ENCODE data around the gene MRRF. TPM values are rescaled to one million over a fixed set of nuclear protein-coding genes. Genes with fewer than 3 reads are reported as not detected.

MRRF gene
- total and polyA plus RNA-seq, 2 of the 4 experiments (the other 2 are of a cell fraction), result 32.1 to 38.0 TPM

GRCh38 chr9:122216138-122216797 lies 48.4 kb upstream of the MRRF start:
- no peaks in the 10 kb centered on the region for H3K36me3 ChIP-seq (ENCODE audit: control insufficient read depth, insufficient read depth, low read length)
- no peak overlapping the region for H3K23ac ChIP-seq (ENCODE audit: low read depth, low read length)
- no peak overlapping the region for H2AK9ac ChIP-seq (replicated peaks; ENCODE audit: low read depth, low read length, poor library complexity)
- ATAC-seq (ENCODE audit: low read depth) (no peak), DNase-seq (no peak)
- H3K9me1 ChIP-seq (ENCODE audit: insufficient read depth, low read length), result no peaks in the 10 kb centered on the region
- no TSS peak for BruUV-seq (replicated peaks)
- CTCF ChIA-PET, result no interaction called here
- no peak for TF ChIP-seq BHLHE40 (IDR thresholded peaks at IDR 0.05; ENCODE audit: low read depth, low read length)
- no peak for TF ChIP-seq MAFK (IDR thresholded peaks at IDR 0.05; ENCODE audit: low read depth, low read length)
- no peak for TF ChIP-seq NFE2L2 (IDR thresholded peaks at IDR 0.05; ENCODE audit: low read depth, low read length)
- TF ChIP-seq, protein P1, sequence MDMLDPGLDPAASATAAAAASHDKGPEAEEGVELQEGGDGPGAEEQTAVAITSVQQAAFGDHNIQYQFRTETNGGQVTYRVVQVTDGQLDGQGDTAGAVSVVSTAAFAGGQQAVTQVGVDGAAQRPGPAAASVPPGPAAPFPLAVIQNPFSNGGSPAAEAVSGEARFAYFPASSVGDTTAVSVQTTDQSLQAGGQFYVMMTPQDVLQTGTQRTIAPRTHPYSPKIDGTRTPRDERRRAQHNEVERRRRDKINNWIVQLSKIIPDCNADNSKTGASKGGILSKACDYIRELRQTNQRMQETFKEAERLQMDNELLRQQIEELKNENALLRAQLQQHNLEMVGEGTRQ (IDR thresholded peaks at IDR 0.05; ENCODE audit: low read depth, low read length), result no peak
- TF ChIP-seq RAD21 (IDR thresholded peaks at IDR 0.05; ENCODE audit: low read length), result no peak
- no peak for TF ChIP-seq MXI1 (IDR thresholded peaks at IDR 0.05; ENCODE audit: borderline replicate concordance, low read depth, low read length)
- TF ChIP-seq RFX5 (IDR thresholded peaks at IDR 0.05; ENCODE audit: low read depth, low read length), result no peak
- no peak for TF ChIP-seq SMC3 (IDR thresholded peaks at IDR 0.05; ENCODE audit: low read depth, low read length)
- no peak for TF ChIP-seq CHD1 (IDR thresholded peaks at IDR 0.05; ENCODE audit: low read depth, low read length)
- TF ChIP-seq POLR2A (IDR thresholded peaks at IDR 0.05; ENCODE audit: low read depth, low read length), result no peak
- TF ChIP-seq MAZ (IDR thresholded peaks at IDR 0.05; ENCODE audit: borderline replicate concordance, low read depth, low read length), result no peak
- TF ChIP-seq FOS (IDR thresholded peaks at IDR 0.05; ENCODE audit: low read depth, low read length), result no peak
- TF ChIP-seq CEBPB (IDR thresholded peaks at IDR 0.05; ENCODE audit: low read depth, low read length), result no peak
- TF ChIP-seq, protein P2, sequence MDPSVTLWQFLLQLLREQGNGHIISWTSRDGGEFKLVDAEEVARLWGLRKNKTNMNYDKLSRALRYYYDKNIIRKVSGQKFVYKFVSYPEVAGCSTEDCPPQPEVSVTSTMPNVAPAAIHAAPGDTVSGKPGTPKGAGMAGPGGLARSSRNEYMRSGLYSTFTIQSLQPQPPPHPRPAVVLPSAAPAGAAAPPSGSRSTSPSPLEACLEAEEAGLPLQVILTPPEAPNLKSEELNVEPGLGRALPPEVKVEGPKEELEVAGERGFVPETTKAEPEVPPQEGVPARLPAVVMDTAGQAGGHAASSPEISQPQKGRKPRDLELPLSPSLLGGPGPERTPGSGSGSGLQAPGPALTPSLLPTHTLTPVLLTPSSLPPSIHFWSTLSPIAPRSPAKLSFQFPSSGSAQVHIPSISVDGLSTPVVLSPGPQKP (IDR thresholded peaks at IDR 0.05; ENCODE audit: borderline replicate concordance, low read depth, low read length), result no peak
- no peak for TF ChIP-seq RCOR1 (IDR thresholded peaks at IDR 0.05; ENCODE audit: insufficient replicate concordance, low read length)
- no peak overlapping the region for H3K4me2 ChIP-seq (ENCODE audit: low read depth, low read length)
- in situ Hi-C loops (cut with MboI; ENCODE audit: low sequenced_read_pairs) (no loop called here), intact Hi-C loops (cut with micrococcal nuclease) (no loop called here), dilution Hi-C loops (cut with HindIII; ENCODE audit: low sequenced_read_pairs, unreplicated experiment) (no loop called here)
- no peak overlapping the region for H2BK5ac ChIP-seq (ENCODE audit: low read depth, low read length, poor library complexity, severe bottlenecking)
- no peak overlapping the region for H2AK5ac ChIP-seq (ENCODE audit: low read depth, low read length)
- no peak overlapping the region for H3K4ac ChIP-seq (ENCODE audit: low read depth, low read length)
- H2BK15ac ChIP-seq (ENCODE audit: low read depth, low read length), result no peak overlapping the region
- WGBS, 2 experiments (ENCODE audit: extremely low coverage in 2 of 2, insufficient read length in 1 of 2), result no CpG with 5 or more reads among the region's 4 CpGs
- H2BK120ac ChIP-seq (ENCODE audit: low read depth, low read length), result no peak overlapping the region
- H2AFZ ChIP-seq (replicated peaks; ENCODE audit: low read length, poor library complexity), result no peak overlapping the region
- no peak overlapping the region for H3K27ac ChIP-seq (ENCODE audit: insufficient read depth, low read length)
- peaks cover 6% of the 10 kb centered on the region; the same call in 1 of the 2 replicates for H3K4me1 ChIP-seq (ENCODE audit: control insufficient read depth, insufficient read depth, low read length)
- H3K9ac ChIP-seq (ENCODE audit: low read depth, low read length), result no peak overlapping the region
- peaks cover 18% of the 10 kb centered on the region for H4K20me1 ChIP-seq (ENCODE audit: insufficient read depth, low read length)
- no peak overlapping the region for H3K14ac ChIP-seq (replicated peaks; ENCODE audit: low read depth, low read length)
- H4K8ac ChIP-seq (ENCODE audit: low read depth in 2 of 2, low read length in 2 of 2), result no peak overlapping the region
- POLR2A ChIA-PET (ENCODE audit: unreplicated experiment), result no interaction called here
- H3K9me3 ChIP-seq (ENCODE audit: control insufficient read depth, insufficient read depth, low read length), result peaks cover 14% of the 10 kb centered on the region
- H3K79me1 ChIP-seq (ENCODE audit: low read depth in 1 of 2, low read length in 2 of 2), result no peaks in the 10 kb centered on the region
- no peak overlapping the region for H2BK20ac ChIP-seq (ENCODE audit: low read depth, low read length)
- peaks cover 93% of the 10 kb centered on the region for H3K27me3 ChIP-seq (ENCODE audit: control insufficient read depth, insufficient read depth, low read length)
- H4K5ac ChIP-seq (ENCODE audit: low read depth, low read length), result no peak overlapping the region
- H3K18ac ChIP-seq (ENCODE audit: low read depth, low read length), result no peak overlapping the region
- H3K4me3 ChIP-seq (ENCODE audit: insufficient read depth, low read depth, low read length), result no peak overlapping the region
- no peak overlapping the region for H4K91ac ChIP-seq (ENCODE audit: insufficient read depth, low read depth, low read length)
- H3K56ac ChIP-seq (ENCODE audit: extremely low read depth, insufficient read depth, low read length), result no peak overlapping the region

Data from IMR-90 (cell line).